ENCODE data around the gene RAB37. TPM values are rescaled to one million over a fixed set of nuclear protein-coding genes. Genes with fewer than 3 reads are reported as not detected.

RAB37 gene
- 1.1 and 5.8 TPM in 2 replicates for total RNA-seq

GRCh38 chr17:74736513-74737298 lies at the start of gene RAB37:
Gene RAB37 (plus strand): TSS chr17:74737256. CDS start chr17:74737273, 17 bp downstream.

GRCh38 chr17:74712756-74713155 lies 24.3 kb upstream of the RAB37 start, which contains the start of gene CD300LF:
Gene CD300LF (minus strand): TSS chr17:74712923. CDS start chr17:74712866, 57 bp downstream.

GRCh38 chr17:74748529-74749278 lies 11.6 kb downstream of the RAB37 start, which contains the start of gene NHERF1:
Gene NHERF1 (plus strand): TSS chr17:74748628. CDS start chr17:74748847, 219 bp downstream.

GRCh38 chr17:74776044-74776962 lies 39.2 kb downstream of the RAB37 start, which contains the start of gene NAT9:
Gene NAT9 (minus strand): TSS chr17:74776345. CDS start chr17:74775698, 647 bp downstream.

Other genes with a start within 250 kb of the RAB37 start
- gene CD300LB, start 205.8 kb upstream of the RAB37 start, total RNA-seq = not detected in 2 replicates
- 0.18 TPM in 1 of 2 replicates, not detected in the other for gene CD300C, start 191.1 kb upstream of the RAB37 start, total RNA-seq
- not detected in 2 replicates for gene CD300H, start 169.7 kb upstream of the RAB37 start, total RNA-seq
- not detected in 2 replicates for gene CD300LD, start 145.0 kb upstream of the RAB37 start, total RNA-seq
- not detected in 2 replicates for gene CD300E, start 113.5 kb upstream of the RAB37 start, total RNA-seq
- gene CD300LF, start 24.3 kb upstream of the RAB37 start, total RNA-seq = not detected in 2 replicates
- gene NHERF1, start 11.4 kb downstream of the RAB37 start, total RNA-seq = 16.2 and 18.1 TPM in 2 replicates
- 28.0 and 54.7 TPM in 2 replicates for gene NAT9, start 39.1 kb downstream of the RAB37 start, total RNA-seq
- gene GRIN2C, start 122.6 kb downstream of the RAB37 start, total RNA-seq = not detected in 2 replicates
- gene FDXR, start 135.7 kb downstream of the RAB37 start, total RNA-seq = 7.4 and 25.8 TPM in 2 replicates
- not detected in 2 replicates for gene FADS6, start 156.4 kb downstream of the RAB37 start, total RNA-seq
- gene USH1G, start 186.0 kb downstream of the RAB37 start, total RNA-seq = not detected in 2 replicates
- not detected in 2 replicates for gene OTOP2, start 187.0 kb downstream of the RAB37 start, total RNA-seq
- gene OTOP3, start 198.6 kb downstream of the RAB37 start, total RNA-seq = not detected in 2 replicates
- gene HID1, start 235.5 kb downstream of the RAB37 start, total RNA-seq = 0.18 and 0.81 TPM in 2 replicates